ENCODE results near the gene CATSPERZ.

GRCh38 chr11:64266339-64266738 is 33.8 kb upstream of the CATSPERZ start:
- TF ChIP-seq RXRA (IDR thresholded peaks at IDR 0.05; ENCODE audit: insufficient read depth, low read depth, low read length) (no peak), POLR2A (IDR thresholded peaks at IDR 0.05; ENCODE audit: control extremely low read depth in 1 of 2, low read depth in 2 of 2, low read length in 2 of 2) (no peak), CHD1 (IDR thresholded peaks at IDR 0.05; ENCODE audit: low read depth, low read length) (no peak), USF2 (IDR thresholded peaks at IDR 0.05; ENCODE audit: low read length) (no peak)
